ENCODE data around the gene TDRD1.

DNA sequence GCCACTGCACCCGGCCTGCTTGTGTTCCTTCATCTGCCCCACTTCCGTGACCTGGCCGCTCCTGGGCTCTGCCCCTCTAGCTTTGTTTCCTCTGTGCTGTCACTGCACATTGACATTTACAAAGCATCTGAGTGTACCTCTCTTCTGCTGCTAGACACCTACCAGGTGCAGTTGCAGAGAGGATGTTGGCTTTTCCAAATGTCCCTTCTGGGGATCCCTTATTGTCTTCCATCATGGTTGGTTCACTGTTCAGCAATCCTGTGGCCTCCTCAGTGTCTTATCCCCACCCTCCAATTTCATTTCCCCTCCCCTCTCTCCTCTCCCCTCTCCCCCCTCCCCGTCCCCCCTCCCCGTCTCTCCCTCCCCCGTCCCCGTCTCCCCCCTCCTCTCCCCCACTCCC lies 73.7 kb downstream of the TDRD1 start:
- TF ChIP-seq NBN (IDR thresholded peaks at IDR 0.05; ENCODE audit: low read depth) (no peak), NR2C1 (IDR thresholded peaks at IDR 0.05) (no peak), NR2C1 (tag; IDR thresholded peaks at IDR 0.05) (no peak), EGR1 (conservative IDR thresholded peaks at IDR 0.05) (no peak), ZZZ3 (IDR thresholded peaks at IDR 0.05) (no peak), TCF7L2 (IDR thresholded peaks at IDR 0.05; ENCODE audit: low read depth, low read length) (no peak), JUND (IDR thresholded peaks at IDR 0.05; ENCODE audit: borderline replicate concordance, low read depth, low read length) (no peak), JUND (tag; IDR thresholded peaks at IDR 0.05; ENCODE audit: borderline replicate concordance, low read depth, low read length) (no peak), BCOR (IDR thresholded peaks at IDR 0.05) (no peak), STAT5B (CRISPR knock-in tag; IDR thresholded peaks at IDR 0.05) (no peak), SIRT6 (IDR thresholded peaks at IDR 0.05; ENCODE audit: low read depth, low read length) (no peak), CEBPB (tag; IDR thresholded peaks at IDR 0.05) (no peak), GTF2A2 (tag; IDR thresholded peaks at IDR 0.05) (no peak), TFE3 (CRISPR knock-in tag; IDR thresholded peaks at IDR 0.05) (no peak), HDAC1 (IDR thresholded peaks at IDR 0.05) (no peak)
